GM23338 (cell line): ENCODE measurements around the gene PPP1R18.

Source experiments
- EZH2 ChIP-seq: fragments of 200-600 bp; sonication (generic); IDR thresholded peaks from one replicate; pipeline ENCODE4 v1.8.0; 2017; ENCODE audit warnings: antibody characterized with exemption, mild to moderate bottlenecking, low read depth; ENCODE audit not compliant: unreplicated experiment
- TF ChIP-seq, protein P1 (sequence below), 2 experiments: fragments of 200-600 bp in 1 of 2; sonication (generic) in 1 of 2; conservative IDR thresholded peaks; 2 replicates each; pipeline versions ENCODE4 v1.5.1 to v1.6.1; 2016 to 2017; ENCODE audit warnings: antibody characterized with exemption in 2 of 2, low read depth in 2 of 2, mild to moderate bottlenecking in 2 of 2, moderate library complexity in 1 of 2
- TF ChIP-seq, protein P2 (sequence below): IDR thresholded peaks from one replicate; pipeline ENCODE4 v1.6.1; 2018; ENCODE audit warnings: antibody characterized with exemption; ENCODE audit not compliant: unreplicated experiment

DNA sequence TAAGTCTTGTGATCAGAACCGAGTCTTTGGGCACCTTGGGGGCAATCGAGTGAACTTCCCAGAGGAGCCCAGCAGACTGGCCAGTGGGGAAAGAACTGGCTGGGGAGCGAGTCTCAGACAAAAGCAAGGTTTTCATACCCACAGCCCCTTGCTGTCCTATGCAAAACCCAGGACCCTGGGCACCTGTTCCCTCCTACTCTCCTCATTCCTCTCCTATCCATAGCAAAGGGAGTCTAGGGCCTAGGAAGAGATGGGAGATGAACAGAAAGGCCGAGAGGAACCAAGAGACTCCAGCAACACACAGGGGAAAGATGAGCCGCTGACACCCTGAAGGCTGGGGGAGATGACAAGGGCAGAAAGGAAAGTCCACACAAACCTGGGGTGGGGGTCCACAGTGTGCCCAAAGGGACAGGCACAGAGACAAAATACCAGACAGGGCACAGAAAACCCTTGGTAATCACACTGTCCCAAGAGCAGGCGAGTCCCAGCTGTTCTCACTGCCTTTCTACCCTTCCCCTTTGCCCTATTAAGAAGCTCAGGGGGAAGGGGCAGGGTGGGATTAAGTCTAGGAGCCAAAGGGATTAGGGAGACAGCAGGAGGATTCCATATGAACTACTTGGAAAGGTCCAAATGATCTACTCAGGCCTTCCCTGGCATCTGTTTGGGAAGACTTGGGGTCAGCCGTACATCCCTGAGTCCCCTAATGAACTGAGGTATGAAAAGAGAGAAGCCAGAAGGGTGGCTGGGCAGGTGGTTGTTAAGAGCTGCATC, 6.5 kb downstream of the PPP1R18 start:
- no peak for TF ChIP-seq EZH2
- TF ChIP-seq, protein P1, sequence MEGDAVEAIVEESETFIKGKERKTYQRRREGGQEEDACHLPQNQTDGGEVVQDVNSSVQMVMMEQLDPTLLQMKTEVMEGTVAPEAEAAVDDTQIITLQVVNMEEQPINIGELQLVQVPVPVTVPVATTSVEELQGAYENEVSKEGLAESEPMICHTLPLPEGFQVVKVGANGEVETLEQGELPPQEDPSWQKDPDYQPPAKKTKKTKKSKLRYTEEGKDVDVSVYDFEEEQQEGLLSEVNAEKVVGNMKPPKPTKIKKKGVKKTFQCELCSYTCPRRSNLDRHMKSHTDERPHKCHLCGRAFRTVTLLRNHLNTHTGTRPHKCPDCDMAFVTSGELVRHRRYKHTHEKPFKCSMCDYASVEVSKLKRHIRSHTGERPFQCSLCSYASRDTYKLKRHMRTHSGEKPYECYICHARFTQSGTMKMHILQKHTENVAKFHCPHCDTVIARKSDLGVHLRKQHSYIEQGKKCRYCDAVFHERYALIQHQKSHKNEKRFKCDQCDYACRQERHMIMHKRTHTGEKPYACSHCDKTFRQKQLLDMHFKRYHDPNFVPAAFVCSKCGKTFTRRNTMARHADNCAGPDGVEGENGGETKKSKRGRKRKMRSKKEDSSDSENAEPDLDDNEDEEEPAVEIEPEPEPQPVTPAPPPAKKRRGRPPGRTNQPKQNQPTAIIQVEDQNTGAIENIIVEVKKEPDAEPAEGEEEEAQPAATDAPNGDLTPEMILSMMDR (conservative IDR thresholded peaks at IDR 0.05; ENCODE audit: low read depth in 2 of 2), result no peak
- TF ChIP-seq, protein P2, sequence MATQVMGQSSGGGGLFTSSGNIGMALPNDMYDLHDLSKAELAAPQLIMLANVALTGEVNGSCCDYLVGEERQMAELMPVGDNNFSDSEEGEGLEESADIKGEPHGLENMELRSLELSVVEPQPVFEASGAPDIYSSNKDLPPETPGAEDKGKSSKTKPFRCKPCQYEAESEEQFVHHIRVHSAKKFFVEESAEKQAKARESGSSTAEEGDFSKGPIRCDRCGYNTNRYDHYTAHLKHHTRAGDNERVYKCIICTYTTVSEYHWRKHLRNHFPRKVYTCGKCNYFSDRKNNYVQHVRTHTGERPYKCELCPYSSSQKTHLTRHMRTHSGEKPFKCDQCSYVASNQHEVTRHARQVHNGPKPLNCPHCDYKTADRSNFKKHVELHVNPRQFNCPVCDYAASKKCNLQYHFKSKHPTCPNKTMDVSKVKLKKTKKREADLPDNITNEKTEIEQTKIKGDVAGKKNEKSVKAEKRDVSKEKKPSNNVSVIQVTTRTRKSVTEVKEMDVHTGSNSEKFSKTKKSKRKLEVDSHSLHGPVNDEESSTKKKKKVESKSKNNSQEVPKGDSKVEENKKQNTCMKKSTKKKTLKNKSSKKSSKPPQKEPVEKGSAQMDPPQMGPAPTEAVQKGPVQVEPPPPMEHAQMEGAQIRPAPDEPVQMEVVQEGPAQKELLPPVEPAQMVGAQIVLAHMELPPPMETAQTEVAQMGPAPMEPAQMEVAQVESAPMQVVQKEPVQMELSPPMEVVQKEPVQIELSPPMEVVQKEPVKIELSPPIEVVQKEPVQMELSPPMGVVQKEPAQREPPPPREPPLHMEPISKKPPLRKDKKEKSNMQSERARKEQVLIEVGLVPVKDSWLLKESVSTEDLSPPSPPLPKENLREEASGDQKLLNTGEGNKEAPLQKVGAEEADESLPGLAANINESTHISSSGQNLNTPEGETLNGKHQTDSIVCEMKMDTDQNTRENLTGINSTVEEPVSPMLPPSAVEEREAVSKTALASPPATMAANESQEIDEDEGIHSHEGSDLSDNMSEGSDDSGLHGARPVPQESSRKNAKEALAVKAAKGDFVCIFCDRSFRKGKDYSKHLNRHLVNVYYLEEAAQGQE, result no peak
